ENCODE measurements around the gene MRPS15. TPM values are rescaled to one million over a fixed set of nuclear protein-coding genes. Genes with fewer than 3 reads are reported as not detected.

The MRPS15 gene
- total RNA-seq, 2 experiments from 2014 or later: 113 to 115 TPM

DNA sequence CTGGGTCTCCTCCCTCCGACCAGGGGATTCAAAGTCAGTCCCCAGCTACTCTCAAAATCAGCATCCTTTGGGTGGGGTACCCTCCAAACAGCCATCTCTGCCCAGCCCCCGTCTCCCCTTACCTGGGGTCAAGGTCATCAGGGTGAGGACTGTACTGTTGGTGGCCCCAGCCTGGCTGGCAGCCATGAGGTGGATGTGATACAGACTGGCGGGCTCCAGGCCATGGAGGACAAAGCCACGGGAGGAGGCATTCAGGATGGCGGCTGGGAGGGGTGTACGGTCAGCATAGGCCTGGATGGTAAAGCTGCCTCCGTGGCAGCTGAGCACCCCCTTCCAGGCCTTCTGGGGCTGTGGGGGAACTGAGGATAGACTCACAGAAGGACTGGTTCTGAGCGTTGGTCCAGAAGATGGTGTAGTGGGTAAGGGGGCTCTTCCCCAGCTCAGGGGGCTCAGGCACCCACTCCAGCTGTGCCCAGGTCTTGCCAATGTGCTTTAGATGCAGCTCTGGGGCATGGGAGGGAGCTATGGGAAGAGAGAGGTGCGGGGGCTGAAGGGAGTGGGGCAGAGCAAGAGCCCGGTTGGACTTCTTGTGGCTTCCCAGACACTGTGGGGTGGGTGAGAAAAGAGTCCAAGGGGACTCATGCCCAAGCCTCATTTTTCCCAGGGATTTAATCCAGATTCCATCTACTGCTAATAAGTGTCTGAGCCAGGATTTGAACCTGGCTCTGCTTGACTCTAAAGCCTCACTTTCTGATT is 3.7 kb upstream of the MRPS15 start:
- peaks cover 14% of the 10 kb centered on the region for H3K4me1 Mint-ChIP-seq (ENCODE audit: low read depth)
- H3K36me3 Mint-ChIP-seq: peaks cover 3% of the 10 kb centered on the region
- H3K27ac Mint-ChIP-seq: no peak overlapping the region
- no peaks in the 10 kb centered on the region for H3K9me3 Mint-ChIP-seq
- H3K4me3 Mint-ChIP-seq: no peak overlapping the region
- no peak for DNase-seq
- CTCF ChIA-PET: no interaction called here
- H3K27me3 Mint-ChIP-seq: no peaks in the 10 kb centered on the region
- POLR2A ChIA-PET: no interaction called here
- intact Hi-C loops (cut with micrococcal nuclease): no loop called here

DNA sequence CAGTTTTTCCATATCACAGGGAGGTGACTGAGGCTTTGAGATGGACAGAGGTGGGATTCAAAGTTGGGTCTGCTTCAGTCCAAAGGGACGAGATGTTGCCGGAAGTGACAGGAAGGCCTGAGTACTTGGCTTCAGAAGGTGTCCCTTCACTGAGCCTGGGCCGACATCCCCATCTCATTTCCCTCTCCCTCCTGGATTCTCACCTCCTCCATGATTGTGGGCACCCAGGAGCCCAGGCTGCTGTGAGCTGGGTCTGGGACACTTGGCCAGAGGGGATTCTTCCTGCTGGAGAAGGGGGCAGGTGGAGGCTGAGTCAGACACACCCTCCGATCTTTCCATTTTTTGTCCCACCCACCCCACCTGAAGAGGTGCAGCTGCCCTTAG is 2.8 kb upstream of the MRPS15 start:
- no peak overlapping the region for H3K4me3 Mint-ChIP-seq
- POLR2A ChIA-PET: interaction anchor here (1.1 kb wide), 1 partner anchor 16 kb away, joined by 3 read pairs; the partner anchor contains the start of gene OSCP1
- DNase-seq: no peak
- no peaks in the 10 kb centered on the region for H3K27me3 Mint-ChIP-seq
- CTCF ChIA-PET: no interaction called here
- intact Hi-C loops (cut with micrococcal nuclease): no loop called here
- H3K27ac Mint-ChIP-seq: no peak overlapping the region
- peaks cover 20% of the 10 kb centered on the region for H3K4me1 Mint-ChIP-seq (ENCODE audit: low read depth)
- no peaks in the 10 kb centered on the region for H3K9me3 Mint-ChIP-seq
- peaks cover 7% of the 10 kb centered on the region for H3K36me3 Mint-ChIP-seq

DNA sequence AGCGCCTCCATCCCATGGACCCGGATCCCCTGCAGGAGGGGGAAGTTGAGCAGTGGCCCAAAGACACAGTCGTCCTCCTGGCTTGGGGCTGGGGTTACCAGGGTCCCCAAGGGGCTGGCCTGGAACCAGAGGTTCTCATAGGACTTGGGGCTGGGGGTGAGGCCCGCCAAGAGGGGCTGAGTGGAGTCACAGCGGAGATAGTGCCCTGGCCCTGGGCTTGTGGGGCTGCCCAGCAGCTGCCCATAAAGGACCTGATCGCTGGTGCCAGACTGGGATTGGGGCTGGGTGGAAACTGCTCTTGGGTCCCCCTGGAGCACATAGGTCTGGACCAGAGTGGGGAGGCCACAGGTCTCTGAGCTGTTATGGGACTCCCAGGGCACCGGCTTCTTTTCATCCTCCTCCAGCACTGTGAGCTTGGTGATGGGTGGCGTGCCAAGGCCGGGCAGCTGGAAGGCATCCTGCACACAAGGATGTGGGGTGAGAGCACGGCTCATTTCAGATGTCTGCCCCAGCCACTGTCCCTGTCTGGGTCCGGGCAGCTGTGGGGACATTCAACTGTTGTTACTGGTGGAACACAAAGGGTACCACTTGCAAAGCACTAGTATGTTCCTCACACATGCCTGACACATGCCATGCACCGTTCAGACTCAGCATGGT is 2.3 kb upstream of the MRPS15 start:
- ChIA-PET CTCF (no interaction called here), POLR2A (interaction anchor here (1.1 kb wide), 1 partner anchor 16 kb away, joined by 3 read pairs; the partner anchor contains the start of gene OSCP1)
- DNase-seq: no peak
- H3K27ac Mint-ChIP-seq: no peak overlapping the region
- intact Hi-C loops (cut with micrococcal nuclease): no loop called here
- peaks cover 20% of the 10 kb centered on the region for H3K4me1 Mint-ChIP-seq (ENCODE audit: low read depth)
- no peaks in the 10 kb centered on the region for H3K9me3 Mint-ChIP-seq
- H3K27me3 Mint-ChIP-seq: no peaks in the 10 kb centered on the region
- peaks cover 8% of the 10 kb centered on the region for H3K36me3 Mint-ChIP-seq
- H3K4me3 Mint-ChIP-seq: no peak overlapping the region

DNA sequence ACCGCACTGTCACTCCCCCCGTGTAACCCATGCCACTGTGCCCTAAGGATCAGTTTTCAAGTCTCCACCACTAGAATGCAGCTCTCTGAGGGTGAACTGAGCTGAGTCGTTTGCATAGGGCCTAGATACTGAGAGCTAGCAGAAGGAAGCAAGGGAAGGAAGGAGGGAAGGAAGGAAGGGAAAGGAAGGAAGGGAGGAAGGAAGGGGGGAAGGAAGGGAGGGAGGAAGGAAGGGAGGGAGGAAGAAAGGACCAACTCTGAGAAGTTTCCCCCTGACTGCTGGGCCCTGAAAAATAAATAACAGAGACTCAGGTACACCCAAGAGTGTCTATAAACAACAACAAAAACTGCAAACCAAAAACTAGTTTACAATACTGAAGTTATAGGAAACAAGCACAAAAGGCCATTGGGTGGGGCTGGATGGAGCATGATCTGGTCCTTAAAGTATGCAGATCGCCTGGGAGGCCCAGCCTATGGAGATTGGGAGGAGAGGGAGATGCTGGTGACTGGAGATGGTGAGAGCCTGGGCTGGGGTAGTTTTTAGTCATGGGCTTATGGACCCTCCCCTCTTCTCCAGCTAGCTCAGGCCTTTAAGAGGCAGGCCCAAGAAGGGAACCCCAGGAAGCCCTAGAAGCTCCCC is 1.7 kb upstream of the MRPS15 start:
- Mint-ChIP-seq H3K27ac (no peak overlapping the region), H3K27me3 (no peaks in the 10 kb centered on the region), H3K4me1 (ENCODE audit: low read depth) (peaks cover 23% of the 10 kb centered on the region), H3K9me3 (no peaks in the 10 kb centered on the region), H3K36me3 (peaks cover 11% of the 10 kb centered on the region), H3K4me3 (no peak overlapping the region)
- no peak for DNase-seq
- intact Hi-C loops (cut with micrococcal nuclease): no loop called here
- ChIA-PET POLR2A (interaction anchor here (0.6 to 1.1 kb wide), 3 partner anchors 9 to 1216 kb away, joined by 3 read pairs; partner anchors contain the start of gene OSCP1), CTCF (interaction anchor here (0.7 to 2.1 kb wide), 2 partner anchors 10 to 218 kb away, joined by 4 to 5 read pairs; no protein-coding TSS in a partner anchor)

DNA sequence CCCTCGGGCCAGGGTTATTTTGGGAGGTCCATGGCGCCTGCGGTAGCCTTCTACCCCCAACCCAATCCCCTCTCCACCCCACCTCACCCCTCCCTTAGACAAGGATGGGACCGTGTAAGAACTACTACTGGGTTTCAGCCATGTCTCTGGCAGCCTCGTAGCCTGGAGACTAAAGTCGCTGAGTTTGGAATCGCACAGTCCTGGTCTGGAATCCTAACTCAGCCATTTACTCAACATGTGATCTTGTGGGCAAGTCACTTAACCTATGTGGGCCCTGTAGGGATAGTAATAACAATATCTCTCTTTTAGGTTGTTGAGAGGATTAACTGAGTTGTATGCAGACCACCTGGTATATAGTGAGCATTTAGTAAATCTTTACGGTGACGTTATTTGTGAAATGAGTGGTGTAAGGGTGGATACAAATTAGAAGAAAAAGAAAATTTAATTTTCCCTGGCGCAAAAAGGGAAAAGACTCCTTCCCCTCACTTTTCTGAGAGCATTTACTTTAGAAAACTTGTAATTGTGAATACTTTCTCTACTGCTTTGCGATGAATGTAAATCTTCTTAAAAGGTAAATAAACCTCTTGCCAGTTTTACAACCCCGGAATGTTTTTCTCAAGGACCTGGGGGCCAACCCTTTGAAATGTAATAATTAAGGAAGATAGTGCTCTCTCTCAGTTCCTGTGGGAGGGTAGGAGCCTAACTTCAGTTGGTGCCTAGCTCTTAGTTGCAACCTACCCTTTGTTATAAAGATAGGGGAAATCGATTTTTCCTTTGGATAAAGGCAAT is 615 bp upstream of the MRPS15 start:
- H3K36me3 Mint-ChIP-seq: peaks cover 15% of the 10 kb centered on the region
- peak overlapping the region; percentile 99 for H3K4me3 Mint-ChIP-seq
- H3K27me3 Mint-ChIP-seq: no peaks in the 10 kb centered on the region
- intact Hi-C loops (cut with micrococcal nuclease): loop anchor here (1.0 kb wide), 2 partner anchors 10 to 14 kb away; partner anchors contain the start of gene OSCP1
- H3K9me3 Mint-ChIP-seq: no peaks in the 10 kb centered on the region
- peaks cover 24% of the 10 kb centered on the region for H3K4me1 Mint-ChIP-seq (ENCODE audit: low read depth)
- ChIA-PET CTCF (interaction anchor here (1.0 to 2.1 kb wide), 2 partner anchors 11 to 30 kb away, joined by 3 to 5 read pairs; no protein-coding TSS in a partner anchor), POLR2A (interaction anchor here (0.6 to 2.7 kb wide), 8 partner anchors 9 to 1050 kb away, joined by 3 to 23 read pairs (median 4); partner anchors contain the start of genes LSM10, MEAF6 and OSCP1)
- peak overlapping the region; percentile 95 for H3K27ac Mint-ChIP-seq
- DNase-seq: no peak

DNA sequence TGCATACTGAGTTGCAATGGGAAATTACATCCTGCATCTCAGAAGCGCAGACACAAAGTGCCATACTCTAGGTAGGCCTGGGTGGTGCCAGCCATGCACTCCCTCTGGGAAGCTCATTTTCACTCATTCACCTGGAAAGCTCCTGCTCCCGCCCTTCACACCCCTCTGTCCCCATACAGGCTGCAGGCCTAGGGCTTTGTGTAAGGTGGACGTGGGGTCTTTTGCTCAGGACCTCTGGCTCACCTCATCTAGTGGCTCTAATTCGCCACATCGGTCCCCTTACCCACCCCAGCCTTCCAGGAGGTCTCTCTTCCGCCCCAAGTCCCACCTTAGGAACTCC is 751 bp downstream of the MRPS15 start:
- Mint-ChIP-seq H3K36me3 (peaks cover 22% of the 10 kb centered on the region), H3K27me3 (no peaks in the 10 kb centered on the region), H3K9me3 (no peaks in the 10 kb centered on the region), H3K27ac (peak overlapping the region; percentile 95), H3K4me1 (ENCODE audit: low read depth) (peaks cover 37% of the 10 kb centered on the region), H3K4me3 (peak overlapping the region; percentile 99)
- ChIA-PET POLR2A (interaction anchor here (0.6 to 2.7 kb wide), 5 partner anchors 8 to 239 kb away, joined by 3 to 23 read pairs (median 6); partner anchors contain the start of genes LSM10, OSCP1 and THRAP3), CTCF (interaction anchor here (2.1 kb wide), 1 partner anchor 12 kb away, joined by 5 read pairs; no protein-coding TSS in a partner anchor)
- DNase-seq: no peak
- intact Hi-C loops (cut with micrococcal nuclease): no loop called here

DNA sequence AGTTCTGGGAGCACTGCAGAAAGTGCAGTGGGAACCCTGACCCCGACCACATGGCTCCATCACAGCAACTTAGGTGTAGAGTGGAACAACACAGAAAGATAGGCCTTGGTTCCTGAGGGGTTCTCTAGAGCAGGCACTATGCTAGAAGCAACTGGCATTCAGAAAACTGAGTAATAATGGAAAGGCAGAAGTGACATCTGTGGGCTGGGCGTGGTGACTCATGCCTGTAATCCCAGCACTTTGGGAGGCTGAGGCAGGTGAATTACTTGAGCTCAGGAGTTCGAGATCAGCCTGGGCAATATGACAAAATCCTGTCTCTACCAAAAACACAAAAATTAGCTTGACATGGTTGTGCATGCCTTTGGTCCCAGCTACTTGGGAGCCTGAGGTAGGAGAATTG is 5.3 kb downstream of the MRPS15 start:
- peak; percentile 85 for DNase-seq
- ChIA-PET POLR2A (interaction anchor here (1.0 kb wide), 1 partner anchor 8 kb away, joined by 3 read pairs; the partner anchor contains the start of gene OSCP1), CTCF (interaction anchor here (0.6 to 1.0 kb wide), 2 partner anchors 28 to 39 kb away, joined by 3 read pairs; no protein-coding TSS in a partner anchor)
- H3K36me3 Mint-ChIP-seq: peaks cover 40% of the 10 kb centered on the region
- H3K9me3 Mint-ChIP-seq: no peaks in the 10 kb centered on the region
- no peaks in the 10 kb centered on the region for H3K27me3 Mint-ChIP-seq
- peak overlapping the region; percentile 77 for H3K27ac Mint-ChIP-seq
- H3K4me3 Mint-ChIP-seq: no peak overlapping the region
- H3K4me1 Mint-ChIP-seq (ENCODE audit: low read depth): peaks cover 44% of the 10 kb centered on the region
- intact Hi-C loops (cut with micrococcal nuclease): loop anchor here (1.0 to 5.0 kb wide), 4 partner anchors 9 to 302 kb away; partner anchors contain the start of genes MAP7D1 and OSCP1

DNA sequence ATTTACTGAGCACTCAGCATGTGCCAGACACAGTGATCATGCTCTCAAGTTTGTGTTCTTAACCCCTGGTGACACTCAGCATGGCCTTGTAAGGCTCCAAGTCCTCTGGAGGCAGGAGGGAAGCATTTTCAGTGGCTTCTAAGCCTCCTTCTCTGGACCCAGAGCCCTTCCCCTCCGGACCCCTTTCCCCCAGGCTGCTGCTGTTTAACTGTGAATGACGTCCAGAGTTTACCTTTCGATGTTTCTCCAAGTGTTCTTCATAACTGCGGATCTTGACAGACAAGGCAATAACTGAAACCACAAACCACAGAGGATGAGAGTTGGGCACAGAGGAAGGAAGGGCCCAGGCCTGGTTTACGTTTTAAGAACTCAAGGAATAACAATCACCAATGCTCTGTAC is 6.5 kb downstream of the MRPS15 start:
- ChIA-PET POLR2A (no interaction called here), CTCF (no interaction called here)
- Mint-ChIP-seq H3K27ac (peak overlapping the region; percentile 59), H3K27me3 (no peaks in the 10 kb centered on the region), H3K4me1 (ENCODE audit: low read depth) (peaks cover 35% of the 10 kb centered on the region), H3K4me3 (no peak overlapping the region), H3K36me3 (peaks cover 39% of the 10 kb centered on the region), H3K9me3 (no peaks in the 10 kb centered on the region)
- DNase-seq: no peak
- intact Hi-C loops (cut with micrococcal nuclease): loop anchor here (2.0 to 5.0 kb wide), 3 partner anchors 17 to 300 kb away; partner anchors contain the start of gene MAP7D1

DNA sequence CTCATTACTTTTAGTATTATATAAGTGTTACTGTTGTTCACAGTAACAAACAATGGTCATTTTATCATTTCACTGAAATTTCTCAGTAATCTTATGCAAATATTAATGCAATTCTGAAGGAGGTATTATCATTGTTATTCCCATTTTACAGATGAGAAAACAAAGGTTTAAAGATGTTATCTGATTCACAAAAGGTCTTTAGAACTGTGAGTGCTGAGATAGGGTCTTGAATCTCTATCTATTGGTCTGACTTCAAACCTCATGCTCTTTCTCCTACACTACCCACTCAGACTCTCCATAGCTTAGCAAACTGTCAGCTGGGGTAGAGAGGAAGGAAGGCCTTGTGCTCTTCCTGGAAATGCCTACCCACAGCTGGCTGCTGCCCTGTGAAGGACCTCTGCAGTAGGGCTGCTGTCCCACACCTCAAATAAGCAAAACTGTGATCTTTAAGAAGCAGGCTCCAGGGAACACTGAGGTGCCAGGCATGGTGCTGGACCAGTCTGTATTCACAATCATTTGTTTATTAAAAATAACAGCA is 7.7 kb downstream of the MRPS15 start:
- POLR2A ChIA-PET: no interaction called here
- no peak overlapping the region for H3K4me3 Mint-ChIP-seq
- no peaks in the 10 kb centered on the region for H3K9me3 Mint-ChIP-seq
- H3K36me3 Mint-ChIP-seq: peaks cover 34% of the 10 kb centered on the region
- no peaks in the 10 kb centered on the region for H3K27me3 Mint-ChIP-seq
- CTCF ChIA-PET: no interaction called here
- peak overlapping the region; percentile 25 for H3K27ac Mint-ChIP-seq
- peaks cover 34% of the 10 kb centered on the region for H3K4me1 Mint-ChIP-seq (ENCODE audit: low read depth)
- intact Hi-C loops (cut with micrococcal nuclease): loop anchor here (5.0 kb wide), 1 partner anchor 299 kb away; the partner anchor contains the start of gene MAP7D1
- DNase-seq: no peak

DNA sequence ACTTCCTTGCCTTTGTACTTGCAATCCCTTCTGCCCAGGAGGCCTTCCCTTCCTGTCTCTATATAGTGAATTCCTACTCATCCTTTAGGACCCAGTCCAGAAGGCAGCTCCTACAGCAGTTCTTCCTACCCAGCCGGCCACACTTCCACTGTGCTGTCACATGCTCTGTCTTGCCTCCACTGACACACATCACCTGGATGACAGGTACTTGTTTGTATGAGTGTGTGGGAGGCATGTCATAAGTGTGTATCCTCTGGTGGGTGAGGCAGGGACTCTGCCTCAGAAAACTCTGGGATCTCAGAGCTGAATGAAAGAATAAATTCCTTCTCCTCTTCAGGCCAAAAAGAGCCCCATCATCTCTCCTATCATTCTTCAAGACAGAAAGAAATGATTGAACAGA is 8.8 kb downstream of the MRPS15 start:
- ChIA-PET POLR2A (interaction anchor here (1.0 kb wide), 1 partner anchor 9 kb away, joined by 6 read pairs; the partner anchor contains the start of gene MRPS15), CTCF (no interaction called here)
- H3K36me3 Mint-ChIP-seq: peaks cover 29% of the 10 kb centered on the region
- H3K27me3 Mint-ChIP-seq: no peaks in the 10 kb centered on the region
- H3K4me1 Mint-ChIP-seq (ENCODE audit: low read depth): peaks cover 36% of the 10 kb centered on the region
- no peak for DNase-seq
- no peak overlapping the region for H3K4me3 Mint-ChIP-seq
- no peak overlapping the region for H3K27ac Mint-ChIP-seq
- intact Hi-C loops (cut with micrococcal nuclease): loop anchor here (5.0 kb wide), 1 partner anchor 298 kb away; the partner anchor contains the start of gene MAP7D1
- no peaks in the 10 kb centered on the region for H3K9me3 Mint-ChIP-seq

All from activated CD4-positive, alpha-beta memory T cell treated with anti-CD3 and anti-CD28 coated beads for 36 hours (primary cell).